ENCODE results near the gene CES4A. TPM values are rescaled to one million over a fixed set of nuclear protein-coding genes. Genes with fewer than 3 reads are reported as not detected.
"Not testable (repeated sequence)": the region's sequence is repeated elsewhere in the genome, so short reads cannot be mapped to it uniquely, and the experiment has no call there.

The CES4A gene
- total RNA-seq, 2 donors from 2014 or later, result 10.9 to 16.5 TPM

- no peaks in the 10 kb centered on the region for H3K27me3 ChIP-seq
- ATAC-seq (no peak), DNase-seq (no peak)
- no peaks in the 10 kb centered on the region for H3K9me3 ChIP-seq
- intact Hi-C loops (cut with DNase I), result no loop called here
- H3K36me3 ChIP-seq (replicated peaks in 1 of 2; ENCODE audit: insufficient read depth in 1 of 2, low read depth in 2 of 2), result no peaks in the 10 kb centered on the region
- WGBS, 2 donors, result 77 to 85% methylated on average over 9 of the region's 9 CpGs
- TF ChIP-seq CTCF (IDR thresholded peaks at IDR 0.05) (no peak), POLR2A (IDR thresholded peaks at IDR 0.05) (no peak)
- H3K4me1 ChIP-seq, result peaks cover under 1% of the 10 kb centered on the region
- H3K27ac ChIP-seq, result no peak overlapping the region
- no peak overlapping the region for H3K4me3 ChIP-seq
Observed at GRCh38 chr16:66983033-66983432, 5.4 kb upstream of the CES4A start.

- TF ChIP-seq CTCF (IDR thresholded peaks at IDR 0.05) (no peak), POLR2A (IDR thresholded peaks at IDR 0.05) (no peak)
- Histone ChIP-seq H3K9me3 (no peaks in the 10 kb centered on the region), H3K36me3 (replicated peaks in 1 of 2; ENCODE audit: insufficient read depth in 1 of 2, low read depth in 2 of 2) (no peaks in the 10 kb centered on the region), H3K27me3 (no peaks in the 10 kb centered on the region), H3K4me3 (no peak overlapping the region), H3K27ac (no peak overlapping the region), H3K4me1 (peaks cover 10% of the 10 kb centered on the region)
- intact Hi-C loops (cut with DNase I), result no loop called here
- WGBS, 2 donors, result 87 to 88% methylated on average over 2 to 4 of the region's 4 CpGs
- ATAC-seq (no peak), DNase-seq (no peak)
Observed at GRCh38 chr16:66984892-66985311, 3.5 kb upstream of the CES4A start.

- 87 to 95% methylated on average over 3 to 6 of the region's 6 CpGs for WGBS, 2 donors
- TF ChIP-seq CTCF (IDR thresholded peaks at IDR 0.05), result no peak
- TF ChIP-seq POLR2A (IDR thresholded peaks at IDR 0.05), result no peak
- Histone ChIP-seq H3K4me3 (no peak overlapping the region), H3K27me3 (no peaks in the 10 kb centered on the region), H3K27ac (no peak overlapping the region), H3K9me3 (no peaks in the 10 kb centered on the region), H3K36me3 (replicated peaks in 1 of 2; ENCODE audit: insufficient read depth in 1 of 2, low read depth in 2 of 2) (no peaks in the 10 kb centered on the region), H3K4me1 (peaks cover 10% of the 10 kb centered on the region)
- DNase-seq (no peak), ATAC-seq (no peak)
- intact Hi-C loops (cut with DNase I), result no loop called here
Observed at GRCh38 chr16:66986559-66986958, 1.8 kb upstream of the CES4A start.

GRCh38 chr16:66991545-66992077, 3.2 kb downstream of the CES4A start:
- Histone ChIP-seq H3K4me3 (no peak overlapping the region), H3K27ac (no peak overlapping the region), H3K4me1 (peaks cover 23% of the 10 kb centered on the region), H3K36me3 (replicated peaks in 1 of 2; ENCODE audit: insufficient read depth in 1 of 2, low read depth in 2 of 2) (no peaks in the 10 kb centered on the region), H3K9me3 (no peaks in the 10 kb centered on the region), H3K27me3 (no peaks in the 10 kb centered on the region)
- WGBS, 2 donors, result 72 to 81% methylated on average over 2 of the region's 2 CpGs
- intact Hi-C loops (cut with DNase I), result no loop called here
- TF ChIP-seq CTCF (IDR thresholded peaks at IDR 0.05), result no peak
- no peak for TF ChIP-seq POLR2A (IDR thresholded peaks at IDR 0.05)
- ATAC-seq (no peak), DNase-seq (no peak)

GRCh38 chr16:66993558-66993957, 5.2 kb downstream of the CES4A start:
- H3K9me3 ChIP-seq; DNase-seq; H3K27ac ChIP-seq; ATAC-seq; intact Hi-C loops (cut with DNase I); H3K4me3 ChIP-seq; H3K36me3 ChIP-seq (replicated peaks in 1 of 2; ENCODE audit: insufficient read depth in 1 of 2, low read depth in 2 of 2); H3K27me3 ChIP-seq: not testable (repeated sequence)
- 88 to 89% methylated on average over 12 of the region's 12 CpGs for WGBS, 2 donors
- peaks cover 35% of the 10 kb centered on the region for H3K4me1 ChIP-seq
